HG02798 (cell line): Measurements from ENCODE around the gene KLF11.
"Not testable (repeated sequence)": the region's sequence is repeated elsewhere in the genome, so short reads cannot be mapped to it uniquely, and the experiment has no call there.

Experiments
- ATAC-seq: cut with Tn5 transposase; IDR thresholded peaks from one replicate; pipeline ENCODE4 v1.9.1; 2021; ENCODE audit warnings: mild to moderate bottlenecking; ENCODE audit not compliant: unreplicated experiment, poor library complexity

KLF11 gene

DNA sequence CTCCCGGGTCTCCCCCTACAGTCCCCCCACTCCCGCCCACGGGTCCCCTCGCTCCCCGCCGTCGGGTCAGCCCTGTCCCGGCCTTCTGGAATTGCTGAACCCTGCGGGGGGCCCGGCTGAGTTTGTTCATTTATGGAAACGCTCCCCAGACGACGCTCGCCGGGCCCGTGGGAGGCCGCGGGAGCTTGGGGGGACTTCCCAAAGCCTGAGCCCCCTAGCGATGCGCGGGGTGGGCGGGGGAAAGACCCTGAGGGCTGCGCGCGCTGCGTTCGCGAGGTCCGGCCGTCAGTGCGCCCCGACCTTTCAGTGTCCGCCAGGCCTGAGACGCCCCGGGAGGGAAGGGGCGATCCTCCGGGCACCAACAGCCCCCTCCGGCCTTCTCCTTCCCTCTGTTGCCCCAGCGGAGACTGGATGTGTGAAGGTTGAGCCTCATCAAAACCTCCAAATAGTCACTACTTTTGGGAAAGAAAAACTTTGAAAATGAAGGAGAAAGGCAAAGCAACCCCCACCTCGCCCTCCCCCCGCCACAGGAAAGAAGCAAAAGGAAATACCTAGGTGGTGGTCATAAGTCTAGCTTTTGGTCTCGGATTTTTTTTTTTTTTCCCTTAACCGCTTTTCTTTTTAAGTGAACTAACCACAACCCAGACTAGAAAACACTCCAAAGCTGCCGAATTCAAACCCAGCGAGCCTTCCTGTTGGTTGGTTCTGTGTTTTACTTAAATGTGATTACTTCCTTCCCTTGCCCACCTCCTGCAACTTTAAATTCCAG lies 37.4 kb downstream of the KLF11 start:
- peak; percentile 33 for ATAC-seq

DNA sequence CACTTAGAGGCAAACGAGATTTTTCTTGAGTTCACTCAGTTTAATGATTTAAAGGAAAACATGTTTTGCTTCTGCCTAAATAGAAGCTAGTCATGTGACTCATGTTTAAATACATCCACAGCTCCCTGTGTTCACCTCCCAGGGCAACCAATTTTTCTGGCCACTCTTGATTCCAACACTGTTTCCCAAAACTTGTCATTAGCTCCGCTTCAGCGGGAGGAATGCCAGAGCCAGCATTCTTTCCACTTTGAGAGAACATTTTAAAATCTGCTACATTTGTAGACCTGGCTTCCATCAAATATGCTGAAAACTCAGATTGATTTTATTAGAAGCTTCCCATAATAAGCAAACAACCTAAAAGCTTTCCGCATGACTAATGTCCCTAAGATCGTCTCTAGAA lies 39.7 kb downstream of the KLF11 start:
- no peak for ATAC-seq

DNA sequence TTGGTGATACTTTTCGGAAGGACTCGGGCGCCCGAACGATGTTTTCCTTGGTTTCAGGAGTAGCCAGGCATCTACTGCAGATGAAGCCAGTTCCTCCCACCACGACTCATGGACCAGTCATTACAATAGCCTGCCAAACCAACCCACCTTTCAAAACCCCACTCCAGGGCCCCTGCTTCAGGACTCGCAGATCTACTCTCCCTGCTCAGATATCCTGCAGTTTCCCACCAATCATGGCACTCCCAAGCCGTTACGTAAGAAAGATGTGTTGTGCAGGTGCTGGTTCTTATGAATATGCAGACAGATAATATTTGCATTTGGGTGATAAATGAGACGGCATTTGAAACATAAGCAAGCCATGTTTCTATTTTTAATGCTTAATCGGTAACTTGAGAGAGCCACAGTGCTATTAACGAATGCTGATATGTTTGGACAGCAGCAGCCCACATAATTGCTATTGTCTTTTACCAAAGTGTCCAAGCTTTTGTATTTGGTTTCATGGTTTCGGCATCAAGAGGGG lies 40.4 kb downstream of the KLF11 start:
- peak; percentile 30 for ATAC-seq

DNA sequence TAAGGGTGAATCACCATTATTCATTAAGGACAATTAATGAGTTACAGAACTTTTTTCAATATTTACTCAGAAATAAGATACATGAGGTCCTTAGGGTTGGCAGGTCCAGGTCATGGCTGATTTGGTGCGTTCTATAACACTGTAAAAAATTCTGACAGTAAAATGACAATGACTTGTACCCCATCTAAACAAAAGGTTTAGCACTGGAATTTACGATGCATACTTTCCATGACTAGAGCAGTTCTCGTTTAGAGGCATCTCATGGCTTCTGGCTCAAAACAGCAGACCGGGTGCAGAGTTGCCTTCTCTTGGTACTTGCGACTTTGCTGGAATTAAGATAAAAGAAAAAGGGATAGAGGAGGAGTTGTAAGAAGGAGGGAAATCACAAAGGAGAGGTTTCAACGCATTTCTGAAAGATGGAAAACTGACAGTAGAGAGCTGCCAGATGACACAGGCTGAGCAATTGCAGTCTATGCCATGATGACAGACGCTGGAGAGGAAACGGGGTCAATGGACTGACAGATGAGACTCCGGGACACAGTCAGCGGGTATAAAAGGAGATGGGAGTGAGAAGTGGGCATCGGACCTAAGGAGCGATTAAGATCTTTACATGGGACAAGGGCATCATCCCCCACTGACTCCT lies 41.0 kb downstream of the KLF11 start:
- ATAC-seq, result no peak

DNA sequence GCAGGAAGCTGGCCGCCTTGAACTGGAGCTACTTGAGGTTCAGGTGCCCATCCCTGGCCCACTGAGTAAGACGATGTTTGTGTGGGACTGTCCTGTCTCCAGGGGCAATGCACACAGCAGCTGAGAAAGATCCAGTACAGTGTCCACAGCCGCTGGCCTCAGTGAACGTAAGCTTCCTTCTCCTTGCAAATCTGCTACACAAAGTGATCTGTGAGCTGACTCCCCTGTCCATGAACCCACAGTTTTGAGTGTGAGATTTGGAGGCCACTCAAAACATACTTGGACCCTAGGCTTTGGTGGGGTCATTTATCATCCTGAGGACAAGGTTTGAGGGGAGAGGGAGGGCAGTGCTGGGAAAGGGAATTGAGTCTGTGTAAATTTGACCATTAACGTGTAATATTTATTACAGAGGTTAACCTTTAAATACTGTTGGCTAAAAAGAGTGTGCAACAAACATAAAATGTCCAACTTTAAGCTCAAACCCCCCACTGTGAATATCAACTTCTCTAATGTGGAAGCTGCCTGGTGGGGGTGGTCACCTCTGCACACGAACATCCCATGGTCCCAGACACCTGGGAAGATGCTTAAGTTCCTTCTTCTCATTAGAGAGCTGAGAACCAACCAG lies 41.8 kb downstream of the KLF11 start:
- ATAC-seq, result no peak

DNA sequence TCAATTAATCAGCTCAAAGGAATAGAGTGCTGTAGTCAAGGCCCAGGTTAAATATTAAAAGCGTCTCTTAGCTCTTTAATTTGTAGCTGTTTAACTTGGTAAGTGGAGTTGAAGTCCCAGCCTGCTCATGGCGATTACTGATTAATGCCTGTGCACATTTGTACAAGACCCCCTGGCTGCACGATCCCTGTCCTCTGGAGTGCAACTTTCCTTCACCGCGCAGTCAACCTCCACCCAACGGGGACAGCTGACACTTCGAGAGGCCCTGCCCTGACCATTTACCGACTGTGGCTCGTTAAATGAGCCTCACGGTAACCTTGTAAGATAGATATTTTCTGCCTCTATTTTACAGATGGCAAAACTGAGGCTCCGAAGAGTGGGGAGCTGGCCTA lies 42.3 kb downstream of the KLF11 start:
- ATAC-seq, result no peak

DNA sequence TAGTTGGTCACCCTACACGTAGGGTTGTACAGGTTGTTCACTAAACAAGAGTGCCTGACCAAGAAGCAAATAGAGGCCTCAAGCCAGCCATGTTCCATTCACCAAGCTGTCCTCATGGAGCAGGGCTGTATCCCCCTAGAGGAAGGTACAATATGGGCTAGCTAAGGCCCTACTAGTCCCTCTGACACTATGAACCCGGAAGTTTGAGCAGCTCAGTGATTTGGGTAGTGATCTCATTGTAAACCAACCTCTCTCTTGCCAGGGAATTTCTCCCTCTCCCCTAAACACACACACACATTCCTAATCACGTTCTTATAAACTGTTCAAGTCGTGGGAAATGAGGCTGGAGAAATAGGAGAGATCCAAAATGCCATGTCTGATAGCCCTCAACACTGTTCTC lies 43.6 kb downstream of the KLF11 start:
- ATAC-seq, result no peak

DNA sequence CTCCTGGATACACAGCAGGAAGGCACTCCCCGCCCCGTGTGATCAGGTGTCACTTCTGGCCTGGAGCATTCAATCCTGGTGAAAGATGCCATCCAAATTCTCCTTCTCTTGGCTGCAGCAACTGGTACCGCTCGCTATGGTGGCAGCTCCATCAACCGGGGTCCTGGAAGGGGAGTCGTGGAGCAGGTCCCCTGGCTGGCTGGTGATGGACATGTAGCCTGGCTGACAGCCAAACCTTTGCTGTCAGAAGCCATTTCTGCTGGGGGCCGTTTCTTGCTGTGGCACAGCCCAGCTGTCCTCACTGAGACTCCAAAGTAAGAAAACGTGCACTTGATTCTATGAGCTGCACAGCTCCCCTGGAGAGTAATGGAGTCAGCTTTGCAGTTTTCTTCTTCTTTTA lies 44.0 kb downstream of the KLF11 start:
- no peak for ATAC-seq

DNA sequence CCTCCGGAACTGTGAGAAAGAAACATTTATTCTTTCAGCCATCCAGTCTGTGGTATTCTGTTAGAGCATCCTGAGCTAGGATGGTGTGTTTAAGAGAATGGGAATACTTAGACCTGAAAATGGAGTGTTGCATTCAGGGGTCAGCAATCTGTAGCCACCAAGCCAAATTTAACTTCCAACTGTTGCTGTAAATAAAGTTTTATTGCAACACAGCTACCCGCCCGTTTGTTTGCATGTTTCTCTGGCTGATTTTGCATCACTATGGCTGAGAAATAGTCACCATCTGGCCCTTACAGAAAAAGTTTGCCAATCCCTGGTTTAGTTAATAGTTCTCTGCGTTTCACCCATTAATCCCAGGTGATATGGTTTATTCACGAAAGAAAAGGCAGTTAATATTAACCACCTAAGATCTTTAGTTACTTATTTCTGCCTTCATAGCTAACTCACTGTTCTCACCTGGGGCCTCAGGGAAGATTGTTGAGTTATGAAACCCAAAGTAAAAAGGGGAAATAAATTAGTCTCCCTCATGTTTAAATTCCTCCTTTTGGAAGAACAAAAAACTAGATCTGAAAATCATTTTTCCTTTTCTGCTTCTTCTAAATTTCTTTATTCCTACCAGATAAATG lies 46.3 kb downstream of the KLF11 start:
- ATAC-seq, result peak; percentile 56

DNA sequence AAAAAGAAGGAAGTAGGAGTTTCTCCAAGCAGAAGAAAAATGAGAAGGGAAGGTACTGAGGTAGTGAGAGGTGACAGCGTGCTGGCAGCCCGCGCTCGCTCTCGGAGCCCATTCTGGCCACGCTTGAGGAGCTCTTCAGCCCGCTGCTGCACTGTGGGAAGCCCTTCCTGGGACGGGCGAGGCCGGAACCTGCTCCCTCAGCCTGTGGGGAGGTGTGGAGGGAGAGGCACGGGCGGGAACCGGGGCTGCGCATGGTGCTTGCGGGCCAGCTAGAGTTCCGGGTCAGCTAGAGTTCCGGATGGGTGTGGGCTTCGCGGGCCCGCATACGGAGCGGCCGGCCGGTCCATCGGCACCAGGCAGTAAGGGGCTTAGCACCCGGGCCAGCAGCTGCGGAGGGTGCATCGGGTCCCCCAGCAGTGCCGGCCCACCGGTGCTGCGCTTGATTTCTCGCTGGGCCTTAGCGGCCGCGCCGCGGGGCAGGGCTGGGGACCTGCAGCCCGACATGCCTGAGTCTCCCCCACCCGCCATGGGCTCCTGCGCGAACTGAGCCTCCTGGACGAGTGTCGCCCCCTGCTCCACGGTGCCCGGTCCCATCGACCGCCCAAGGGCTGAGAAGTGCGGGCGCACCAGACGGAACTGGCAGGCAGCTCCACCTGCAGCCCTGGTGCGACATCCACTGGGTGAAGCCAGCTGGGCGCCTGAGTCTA lies 48.0 kb downstream of the KLF11 start:
- no peak for ATAC-seq

DNA sequence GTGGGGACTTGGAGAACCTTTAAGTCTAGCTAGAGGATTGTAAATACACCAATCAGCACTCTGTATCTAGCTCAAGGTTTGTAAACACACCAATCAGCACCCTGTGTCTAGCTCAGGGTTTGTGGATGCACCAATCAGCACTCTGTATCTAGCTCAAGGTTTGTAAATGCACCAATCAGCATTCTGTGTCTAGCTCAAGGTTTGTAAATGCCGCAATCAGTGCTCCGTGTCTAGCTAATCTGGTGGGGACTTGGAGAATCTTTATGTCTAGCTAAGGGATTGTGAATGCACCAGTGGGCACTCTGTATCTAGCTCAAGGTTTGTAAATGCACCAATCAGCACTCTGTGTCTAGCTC lies 48.5 kb downstream of the KLF11 start:
- ATAC-seq, result not testable (repeated sequence)

DNA sequence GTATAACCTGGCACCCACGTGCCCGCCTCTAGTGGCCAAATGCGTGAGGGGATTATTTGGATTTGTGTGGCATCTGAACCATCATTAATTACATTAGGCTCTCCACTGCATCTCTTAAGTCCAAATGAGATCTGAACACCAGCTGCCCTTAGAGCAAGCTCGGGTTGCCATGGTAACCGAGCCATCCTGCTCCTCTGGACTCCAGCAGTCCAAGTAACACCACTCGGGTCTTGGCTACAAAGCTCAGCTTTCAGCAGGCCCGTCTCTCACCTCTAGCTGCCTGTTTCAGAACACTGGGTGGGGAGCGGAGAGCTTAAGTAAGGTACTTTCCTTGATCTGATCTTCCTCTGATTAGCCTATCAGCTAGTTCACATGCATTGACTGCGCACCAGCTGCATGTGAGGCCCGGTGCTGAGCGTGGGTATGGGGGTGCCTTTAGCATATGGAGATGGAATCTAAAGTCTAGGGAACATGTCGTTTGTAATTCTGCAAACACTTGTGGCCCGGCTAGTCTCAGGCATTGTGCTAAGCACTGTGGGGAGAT lies 51.0 kb downstream of the KLF11 start:
- no peak for ATAC-seq

DNA sequence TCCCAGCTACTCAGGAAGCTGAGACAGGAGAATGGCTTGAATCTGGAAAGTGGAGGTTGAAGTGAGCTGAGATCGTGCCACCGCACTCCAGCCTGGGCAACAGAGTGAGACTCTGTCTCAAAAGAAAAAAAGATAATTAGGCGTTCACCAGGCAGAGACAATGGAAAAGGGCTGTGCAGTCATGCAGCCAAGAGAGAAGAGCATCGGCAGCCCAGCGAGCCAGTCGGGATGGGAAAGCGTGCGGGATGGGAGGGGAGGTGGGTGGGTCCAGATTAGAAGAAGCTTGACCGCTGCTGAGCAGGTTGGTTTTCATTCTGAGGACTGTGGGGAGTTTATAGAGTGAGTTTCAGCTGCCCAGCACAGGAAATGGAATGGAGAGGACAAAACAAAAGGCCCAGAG lies 51.8 kb downstream of the KLF11 start:
- ATAC-seq, result no peak

DNA sequence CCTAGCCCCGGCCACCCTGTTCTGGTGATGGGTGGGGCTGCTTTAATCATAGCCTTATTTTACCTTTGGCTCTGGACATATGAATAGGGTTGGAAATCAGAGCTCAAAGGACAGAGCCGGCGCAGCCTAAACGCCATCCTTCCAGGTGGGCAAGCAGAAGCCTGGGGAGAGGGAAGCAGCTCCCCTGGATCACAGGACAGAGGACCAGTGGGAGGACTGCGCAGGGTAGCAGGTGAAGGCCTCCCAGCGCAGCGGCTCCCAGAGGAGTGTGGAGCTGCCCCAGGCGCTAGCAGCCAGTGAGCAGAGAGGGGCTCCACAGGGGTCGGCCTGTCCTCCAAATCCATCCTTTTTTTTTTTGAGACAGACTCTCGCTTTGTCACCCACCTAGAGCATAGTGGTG lies 53.3 kb downstream of the KLF11 start:
- ATAC-seq, result no peak

DNA sequence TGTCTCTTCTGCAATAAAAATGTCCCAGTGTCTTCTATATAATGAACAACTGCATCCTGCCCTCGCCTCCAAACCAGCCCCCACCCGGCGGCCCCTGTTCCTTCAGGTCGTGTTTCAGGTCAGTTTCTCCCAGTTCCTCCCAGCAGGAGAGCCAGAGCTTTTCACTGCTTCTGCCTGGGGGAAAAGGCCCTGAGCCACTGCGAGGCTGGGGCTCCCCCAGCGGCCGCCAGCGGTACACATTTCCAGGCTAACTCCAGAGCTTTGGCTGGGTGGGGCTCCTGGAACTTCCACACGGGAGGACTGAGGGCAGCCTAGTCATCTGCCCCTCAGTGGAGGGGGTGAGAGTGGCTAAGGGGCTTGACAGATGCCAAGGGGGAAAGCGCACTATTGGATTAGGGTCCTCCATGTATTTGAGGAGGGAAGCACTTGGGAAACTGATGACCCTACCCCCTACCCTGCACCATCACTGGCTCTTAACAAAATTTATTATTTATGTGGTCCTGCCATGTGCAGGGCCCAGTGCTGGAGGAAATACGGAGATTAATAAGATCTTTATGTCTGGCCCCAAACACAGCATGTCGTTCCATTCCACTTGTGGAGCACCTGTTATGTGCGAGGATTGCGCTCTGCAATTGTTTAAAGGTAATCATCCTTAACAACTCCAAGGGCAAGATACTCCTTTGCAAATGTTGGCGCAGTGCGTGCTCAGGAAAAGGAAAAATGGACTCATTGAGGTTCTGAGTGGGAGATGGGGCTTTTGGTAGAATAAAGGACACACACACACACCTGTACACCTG lies 54.2 kb downstream of the KLF11 start:
- peak; percentile 83 for ATAC-seq

DNA sequence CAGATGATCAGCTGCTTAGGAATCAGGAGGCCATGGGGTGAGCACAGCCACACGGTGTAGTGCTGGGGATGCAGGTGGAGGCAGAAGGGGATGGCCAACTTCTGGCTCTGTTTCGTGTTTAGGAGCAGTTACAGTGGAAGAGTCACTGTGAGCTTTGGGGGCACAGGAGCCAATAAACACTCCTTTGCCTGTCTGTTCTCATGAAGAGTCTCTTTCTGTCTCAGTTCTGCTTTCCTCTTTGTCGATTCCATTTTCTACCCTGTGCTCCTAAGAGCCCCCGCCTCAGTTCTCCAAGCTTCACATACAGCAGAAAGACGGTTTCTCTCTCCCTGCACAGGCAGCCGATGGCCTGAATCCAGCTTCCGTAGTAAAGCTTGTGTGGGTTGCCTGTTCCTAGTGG lies 58.1 kb downstream of the KLF11 start:
- ATAC-seq, result no peak

DNA sequence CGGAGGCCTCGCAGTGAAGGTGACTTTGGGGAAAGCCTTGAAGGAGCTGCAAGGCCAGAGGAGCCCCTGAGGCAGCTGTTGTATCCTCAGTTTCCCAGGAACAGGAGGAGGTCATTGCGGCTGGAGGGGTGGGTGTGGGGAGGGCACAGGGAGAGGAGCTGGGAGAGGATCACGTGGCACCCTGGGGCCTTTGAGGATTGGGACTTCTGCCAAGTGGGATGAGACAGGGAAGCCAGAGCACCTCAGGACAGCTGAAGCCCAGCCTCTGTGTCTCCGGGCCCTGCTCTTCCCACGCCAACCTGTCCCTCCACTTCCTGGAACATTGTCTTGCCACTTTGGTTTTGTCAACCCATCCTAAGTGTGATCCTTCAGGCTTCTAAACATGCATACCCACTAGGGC lies 59.8 kb downstream of the KLF11 start:
- ATAC-seq, result no peak
